ENCODE results near the gene ZXDB.
"Not testable (repeated sequence)": the region's sequence is repeated elsewhere in the genome, so short reads cannot be mapped to it uniquely, and the experiment has no call there.

- TF ChIP-seq EZH2 (IDR thresholded peaks at IDR 0.05; ENCODE audit: low read length); CTCF (optimal IDR thresholded peaks at IDR 0.05 in 1 of 3, IDR thresholded peaks at IDR 0.05 in 1 of 3, conservative IDR thresholded peaks at IDR 0.05 in 1 of 3; ENCODE audit: extremely low read depth in 1 of 3, insufficient read depth in 2 of 3, low read length in 3 of 3): not testable (repeated sequence)
These were observed 37.6 kb downstream of the ZXDB start for GRCh38 chrX:57629438-57629837.

Data from keratinocyte (primary cell).